GM12801 (cell line): Measurements from ENCODE around the gene TVP23A.

ENCODE experiments used
- CTCF ChIP-seq: IDR thresholded peaks from one replicate; pipeline ENCODE4 v1.5.1; 2011; ENCODE audit warnings: control low read depth; ENCODE audit not compliant: insufficient read length; ENCODE audit errors: extremely low read depth

The TVP23A gene

GRCh38 chr16:10817963-10818941 lies at the start of gene TVP23A:
Gene TVP23A, minus strand, starts transcription at chr16:10818794. Its CDS starts 301 bp downstream, at chr16:10818493.
- no peak for TF ChIP-seq CTCF

- TF ChIP-seq CTCF = no peak
Measured at GRCh38 chr16:10868104-10868595, 49.6 kb upstream of the TVP23A start.

- TF ChIP-seq CTCF = no peak
Measured at GRCh38 chr16:10867199-10867598, 48.6 kb upstream of the TVP23A start.

- TF ChIP-seq CTCF = no peak
Measured at GRCh38 chr16:10865991-10866966, 47.7 kb upstream of the TVP23A start.

- no peak for TF ChIP-seq CTCF
Measured at GRCh38 chr16:10862438-10862837, 43.8 kb upstream of the TVP23A start.

GRCh38 chr16:10859658-10860057 lies 41.1 kb upstream of the TVP23A start:
- TF ChIP-seq CTCF = no peak

- TF ChIP-seq CTCF = no peak
Measured at GRCh38 chr16:10859020-10859419, 40.4 kb upstream of the TVP23A start.
